Fibroblast of lung (primary cell): ENCODE measurements around the gene STK4. TPM values are rescaled to one million over a fixed set of nuclear protein-coding genes. Genes with fewer than 3 reads are reported as not detected.

Source experiments
- DNase-seq, 2 donors: peaks; one replicate each; pipeline versions ENCODE4 v3.0.0 to v3.0.0-alpha.2; 2010; ENCODE audit warnings: low read depth in 2 of 2
- H2AFZ ChIP-seq: 2 replicates; pipeline ENCODE4 v1.5.1; 2012; ENCODE audit warnings: low read length, control low read depth, inconsistent platforms
- H3K27ac ChIP-seq: 2 replicates; pipeline ENCODE4 v1.5.1; 2011; ENCODE audit warnings: low read length, control low read depth; ENCODE audit not compliant: insufficient read depth
- H3K27me3 ChIP-seq: 2 replicates; pipeline ENCODE4 v1.5.1; 2011; ENCODE audit warnings: mild to moderate bottlenecking, low read length; ENCODE audit not compliant: control insufficient read depth, insufficient read depth
- H3K36me3 ChIP-seq: 2 replicates; pipeline ENCODE4 v1.5.1; 2011; ENCODE audit warnings: low read length; ENCODE audit not compliant: control insufficient read depth, insufficient read depth
- H3K4me1 ChIP-seq: 2 replicates; pipeline ENCODE4 v1.5.1; 2011; ENCODE audit warnings: low read length; ENCODE audit not compliant: control insufficient read depth, insufficient read depth; ENCODE audit errors: extremely low read depth
- H3K4me2 ChIP-seq: 2 replicates; pipeline ENCODE4 v1.5.1; 2011; ENCODE audit warnings: low read length, control low read depth; ENCODE audit not compliant: insufficient read depth; ENCODE audit errors: extremely low read depth
- H3K4me3 ChIP-seq, 4 experiments: fragments of 200-600 bp in 1 of 4; sonication (generic) in 1 of 4; replicated peaks in 1 of 4; 2 replicates each; pipeline ENCODE4 v1.5.1; 2011 to 2016; ENCODE audit warnings: low read length in 4 of 4, low read depth in 3 of 4, mild to moderate bottlenecking in 3 of 4, control low read depth in 2 of 4, inconsistent platforms in 1 of 4, mixed read lengths in 1 of 4; ENCODE audit not compliant: insufficient read depth in 1 of 4; ENCODE audit errors: control extremely low read depth in 1 of 4
- H3K79me2 ChIP-seq: 2 replicates; pipeline ENCODE4 v1.5.1; 2012; ENCODE audit warnings: mild to moderate bottlenecking, low read length, inconsistent platforms; ENCODE audit not compliant: control insufficient read depth, insufficient read depth
- H3K9ac ChIP-seq: 2 replicates; pipeline ENCODE4 v1.5.1; 2011; ENCODE audit warnings: mild to moderate bottlenecking, low read length, control low read depth; ENCODE audit not compliant: insufficient read depth
- H3K9me3 ChIP-seq: 2 replicates; pipeline ENCODE4 v1.5.1; 2012; ENCODE audit warnings: low read depth, low read length; ENCODE audit not compliant: control insufficient read depth, insufficient read depth
- H4K20me1 ChIP-seq: 2 replicates; pipeline ENCODE4 v1.5.1; 2011; ENCODE audit warnings: low read length; ENCODE audit not compliant: control insufficient read depth, insufficient read depth; ENCODE audit errors: extremely low read depth
- EZH2 ChIP-seq: IDR thresholded peaks from 2 replicates; pipeline ENCODE4 v1.5.1; 2012; ENCODE audit warnings: low read length, control low read depth, mild to moderate bottlenecking; ENCODE audit errors: missing control alignments
- polyA plus RNA-seq, 2 donors: library from polyadenylated mRNA; depleted of rRNA in 1 of 2; stranded (reverse) in 1 of 2; unstranded in 1 of 2; fragments of >200 nt; gene quantifications; 2 replicates each; pipeline ENCODE4 v1.2.1, GENCODE V29; 2011 to 2012; ENCODE audit warnings: missing spikeins in 1 of 2
- total RNA-seq: library from RNA; depleted of rRNA; stranded (reverse); fragments of >200 nt; gene quantifications from 2 replicates; pipeline ENCODE4 v1.2.1, GENCODE V29; 2014
- TF ChIP-seq, protein P1 (sequence below), 2 donors: IDR thresholded peaks in 1 of 2; conservative IDR thresholded peaks in 1 of 2; 1 replicate in 1 of 2; 2 replicates in 1 of 2; pipeline ENCODE4 v1.5.1; 2011 to 2012; ENCODE audit warnings: low read length in 2 of 2, control low read depth in 1 of 2, inconsistent platforms in 1 of 2, low read depth in 1 of 2, mild to moderate bottlenecking in 1 of 2

STK4 gene
- total and polyA plus RNA-seq, 2 donors (not counting 1 experiment from before 2014, with no cell fraction given), result 19.0 to 31.7 TPM

DNA sequence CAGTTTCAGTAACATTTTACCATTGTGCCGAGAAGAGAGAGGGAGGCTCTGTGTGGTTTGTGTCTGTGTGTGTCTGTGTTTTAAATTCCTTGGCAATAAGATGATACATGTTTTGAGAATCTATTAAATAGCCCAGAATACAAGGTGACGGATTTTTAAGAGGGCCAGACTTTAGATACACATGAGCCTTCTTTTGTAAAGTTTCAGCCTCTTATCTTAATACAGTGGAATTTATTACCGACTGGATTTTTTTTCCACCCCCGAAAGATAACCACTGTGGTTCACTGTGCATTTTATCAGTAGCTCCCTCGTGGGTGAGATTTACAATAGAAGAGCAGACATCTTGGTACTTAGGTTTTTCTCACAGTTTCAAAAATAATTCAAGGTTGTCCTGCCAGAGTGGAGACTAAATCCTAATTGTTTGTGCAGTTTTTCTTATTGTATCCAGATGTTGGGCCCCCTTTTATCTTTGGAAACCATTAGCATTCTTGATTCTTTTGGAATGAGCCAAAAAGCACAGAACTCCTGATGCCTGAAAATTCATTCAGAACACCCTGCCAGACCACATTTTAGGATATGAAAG is 49.9 kb downstream of the STK4 start:
- Histone ChIP-seq H3K4me2 (no peak overlapping the region), H3K27me3 (no peaks in the 10 kb centered on the region), H3K36me3 (no peaks in the 10 kb centered on the region), H3K9me3 (no peaks in the 10 kb centered on the region), H3K9ac (no peak overlapping the region), H3K4me3 (no peak overlapping the region), H3K4me1 (peaks cover 10% of the 10 kb centered on the region), H2AFZ (no peak overlapping the region), H4K20me1 (no peaks in the 10 kb centered on the region), H3K79me2 (no peaks in the 10 kb centered on the region), H3K27ac (no peak overlapping the region)
- TF ChIP-seq, protein P1, sequence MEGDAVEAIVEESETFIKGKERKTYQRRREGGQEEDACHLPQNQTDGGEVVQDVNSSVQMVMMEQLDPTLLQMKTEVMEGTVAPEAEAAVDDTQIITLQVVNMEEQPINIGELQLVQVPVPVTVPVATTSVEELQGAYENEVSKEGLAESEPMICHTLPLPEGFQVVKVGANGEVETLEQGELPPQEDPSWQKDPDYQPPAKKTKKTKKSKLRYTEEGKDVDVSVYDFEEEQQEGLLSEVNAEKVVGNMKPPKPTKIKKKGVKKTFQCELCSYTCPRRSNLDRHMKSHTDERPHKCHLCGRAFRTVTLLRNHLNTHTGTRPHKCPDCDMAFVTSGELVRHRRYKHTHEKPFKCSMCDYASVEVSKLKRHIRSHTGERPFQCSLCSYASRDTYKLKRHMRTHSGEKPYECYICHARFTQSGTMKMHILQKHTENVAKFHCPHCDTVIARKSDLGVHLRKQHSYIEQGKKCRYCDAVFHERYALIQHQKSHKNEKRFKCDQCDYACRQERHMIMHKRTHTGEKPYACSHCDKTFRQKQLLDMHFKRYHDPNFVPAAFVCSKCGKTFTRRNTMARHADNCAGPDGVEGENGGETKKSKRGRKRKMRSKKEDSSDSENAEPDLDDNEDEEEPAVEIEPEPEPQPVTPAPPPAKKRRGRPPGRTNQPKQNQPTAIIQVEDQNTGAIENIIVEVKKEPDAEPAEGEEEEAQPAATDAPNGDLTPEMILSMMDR (conservative IDR thresholded peaks at IDR 0.05 in 1 of 2, IDR thresholded peaks at IDR 0.05 in 1 of 2; ENCODE audit: low read depth in 1 of 2, low read length in 2 of 2), result no peak
- TF ChIP-seq EZH2, result no peak
- peak in 1 of 2 donors; percentile 85 for DNase-seq

DNA sequence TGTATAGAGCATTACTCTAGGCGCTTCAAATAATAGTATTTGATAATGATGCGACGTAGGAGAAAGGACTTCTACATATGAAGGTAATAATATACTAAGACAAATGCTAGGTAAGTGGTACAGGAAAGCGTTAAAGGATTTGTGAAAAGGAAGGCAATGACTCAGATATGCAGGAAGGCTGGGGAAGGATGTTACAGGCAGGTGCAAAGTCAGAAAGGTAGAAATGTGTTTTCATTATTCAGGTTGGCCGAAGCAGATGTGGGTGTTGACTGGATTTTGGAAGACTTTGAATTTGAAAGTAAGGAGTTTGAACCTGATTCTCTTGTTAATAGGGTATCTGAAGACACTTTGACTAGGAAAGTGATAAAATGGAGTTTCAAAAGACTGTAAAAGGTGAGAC is 51.0 kb downstream of the STK4 start:
- no peak for TF ChIP-seq EZH2
- TF ChIP-seq, protein P1 (conservative IDR thresholded peaks at IDR 0.05 in 1 of 2, IDR thresholded peaks at IDR 0.05 in 1 of 2; ENCODE audit: low read depth in 1 of 2, low read length in 2 of 2), result no peak
- Histone ChIP-seq H3K27ac (no peak overlapping the region), H3K9ac (no peak overlapping the region), H2AFZ (no peak overlapping the region), H3K9me3 (no peaks in the 10 kb centered on the region), H3K36me3 (no peaks in the 10 kb centered on the region), H3K4me1 (peaks cover 10% of the 10 kb centered on the region), H3K4me3 (no peak overlapping the region), H3K27me3 (no peaks in the 10 kb centered on the region), H3K4me2 (no peak overlapping the region), H3K79me2 (no peaks in the 10 kb centered on the region), H4K20me1 (no peaks in the 10 kb centered on the region)
- DNase-seq, result no peak

DNA sequence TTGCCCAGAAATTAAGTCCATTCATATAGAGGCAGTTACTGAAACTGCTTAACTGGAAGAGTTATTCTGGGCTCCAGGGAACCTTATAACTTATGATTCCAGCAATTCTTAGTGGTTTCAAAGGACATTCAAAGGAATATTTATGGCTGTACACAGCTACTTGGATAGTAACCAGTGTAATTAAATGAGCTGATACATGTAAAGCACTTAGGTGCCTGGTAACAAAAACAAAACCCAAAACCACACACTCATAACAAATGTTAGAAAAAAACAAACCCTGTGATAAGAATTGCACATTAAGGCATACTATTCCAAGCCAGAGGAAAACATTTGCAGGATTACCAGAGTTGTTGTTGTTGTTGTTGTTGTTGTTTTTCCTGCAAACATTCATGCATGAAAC is 51.5 kb downstream of the STK4 start:
- TF ChIP-seq EZH2, result no peak
- TF ChIP-seq, protein P1 (conservative IDR thresholded peaks at IDR 0.05 in 1 of 2, IDR thresholded peaks at IDR 0.05 in 1 of 2; ENCODE audit: low read depth in 1 of 2, low read length in 2 of 2), result no peak
- Histone ChIP-seq H3K36me3 (no peaks in the 10 kb centered on the region), H3K9me3 (no peaks in the 10 kb centered on the region), H3K27ac (no peak overlapping the region), H4K20me1 (no peaks in the 10 kb centered on the region), H3K27me3 (no peaks in the 10 kb centered on the region), H3K4me2 (no peak overlapping the region), H3K4me1 (peaks cover 10% of the 10 kb centered on the region), H3K9ac (no peak overlapping the region), H3K4me3 (no peak overlapping the region), H3K79me2 (no peaks in the 10 kb centered on the region), H2AFZ (no peak overlapping the region)
- peak in 1 of 2 donors; percentile 66 for DNase-seq
